HG03558 (cell line): ENCODE data around the gene ARFGEF2.
"Not testable (repeated sequence)": the region's sequence is repeated elsewhere in the genome, so short reads cannot be mapped to it uniquely, and the experiment has no call there.

Experiments used
- ATAC-seq: cut with Tn5 transposase; IDR thresholded peaks from one replicate; pipeline ENCODE4 v1.9.1; 2021; ENCODE audit warnings: moderate number of reproducible peaks; ENCODE audit not compliant: unreplicated experiment; ENCODE audit errors: extremely low read depth

ARFGEF2 gene

GRCh38 chr20:48984575-48985219 lies 63.2 kb downstream of the ARFGEF2 start:
- ATAC-seq = no peak

GRCh38 chr20:48986899-48987298 lies 65.4 kb downstream of the ARFGEF2 start:
- ATAC-seq = no peak

- no peak for ATAC-seq
These were observed 69.0 kb downstream of the ARFGEF2 start for GRCh38 chr20:48990467-48990866.

GRCh38 chr20:48995589-48995988 lies 74.1 kb downstream of the ARFGEF2 start:
- ATAC-seq = no peak

- no peak for ATAC-seq
These were observed 78.7 kb downstream of the ARFGEF2 start for GRCh38 chr20:48999890-49000870.

GRCh38 chr20:49001741-49002140 lies 80.2 kb downstream of the ARFGEF2 start:
- ATAC-seq = no peak

GRCh38 chr20:49006446-49006980 lies 85.0 kb downstream of the ARFGEF2 start:
- no peak for ATAC-seq

GRCh38 chr20:49009899-49010631 lies 88.6 kb downstream of the ARFGEF2 start:
- ATAC-seq = no peak

- ATAC-seq = no peak
These were observed 102.7 kb downstream of the ARFGEF2 start for GRCh38 chr20:49024220-49024619.

- ATAC-seq = not testable (repeated sequence)
These were observed 106.7 kb downstream of the ARFGEF2 start for GRCh38 chr20:49028177-49028576.

- no peak for ATAC-seq
These were observed 107.2 kb downstream of the ARFGEF2 start for GRCh38 chr20:49028684-49029083.

GRCh38 chr20:49029203-49029602 lies 107.7 kb downstream of the ARFGEF2 start:
- no peak for ATAC-seq

GRCh38 chr20:49030954-49031619 lies 109.6 kb downstream of the ARFGEF2 start:
- ATAC-seq = no peak

GRCh38 chr20:49032455-49032854 lies 110.9 kb downstream of the ARFGEF2 start:
- no peak for ATAC-seq

GRCh38 chr20:49034070-49034732 lies 112.7 kb downstream of the ARFGEF2 start:
- no peak for ATAC-seq

GRCh38 chr20:49037962-49038387 lies 116.5 kb downstream of the ARFGEF2 start:
- ATAC-seq = no peak

GRCh38 chr20:49039854-49040253 lies 118.3 kb downstream of the ARFGEF2 start:
- ATAC-seq = no peak

- no peak for ATAC-seq
These were observed 121.5 kb downstream of the ARFGEF2 start for GRCh38 chr20:49043000-49043399.

- no peak for ATAC-seq
These were observed 124.1 kb downstream of the ARFGEF2 start for GRCh38 chr20:49045440-49046086.
